ENCODE data around the gene FN3KRP.

DNA sequence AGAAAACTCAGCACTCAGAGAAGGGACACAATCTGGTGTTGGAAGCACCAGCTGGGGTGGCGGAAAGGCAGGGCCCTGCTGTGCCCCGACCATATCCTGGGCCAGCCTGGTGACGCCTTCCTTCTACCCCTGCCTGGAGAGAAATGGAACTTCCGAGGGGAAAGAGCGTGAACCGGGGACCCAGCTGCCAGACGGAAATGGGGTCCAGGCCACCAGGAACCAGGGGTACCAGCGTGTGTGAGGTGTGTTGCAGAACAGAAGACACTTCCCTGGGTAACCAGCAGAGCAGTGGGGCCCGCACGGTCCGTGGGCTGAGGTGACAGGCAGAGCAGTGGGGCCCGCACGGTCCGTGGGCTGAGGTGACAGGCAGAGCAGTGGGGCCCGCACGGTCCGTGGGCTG is 24.8 kb upstream of the FN3KRP start:
- TF ChIP-seq, protein P1, sequence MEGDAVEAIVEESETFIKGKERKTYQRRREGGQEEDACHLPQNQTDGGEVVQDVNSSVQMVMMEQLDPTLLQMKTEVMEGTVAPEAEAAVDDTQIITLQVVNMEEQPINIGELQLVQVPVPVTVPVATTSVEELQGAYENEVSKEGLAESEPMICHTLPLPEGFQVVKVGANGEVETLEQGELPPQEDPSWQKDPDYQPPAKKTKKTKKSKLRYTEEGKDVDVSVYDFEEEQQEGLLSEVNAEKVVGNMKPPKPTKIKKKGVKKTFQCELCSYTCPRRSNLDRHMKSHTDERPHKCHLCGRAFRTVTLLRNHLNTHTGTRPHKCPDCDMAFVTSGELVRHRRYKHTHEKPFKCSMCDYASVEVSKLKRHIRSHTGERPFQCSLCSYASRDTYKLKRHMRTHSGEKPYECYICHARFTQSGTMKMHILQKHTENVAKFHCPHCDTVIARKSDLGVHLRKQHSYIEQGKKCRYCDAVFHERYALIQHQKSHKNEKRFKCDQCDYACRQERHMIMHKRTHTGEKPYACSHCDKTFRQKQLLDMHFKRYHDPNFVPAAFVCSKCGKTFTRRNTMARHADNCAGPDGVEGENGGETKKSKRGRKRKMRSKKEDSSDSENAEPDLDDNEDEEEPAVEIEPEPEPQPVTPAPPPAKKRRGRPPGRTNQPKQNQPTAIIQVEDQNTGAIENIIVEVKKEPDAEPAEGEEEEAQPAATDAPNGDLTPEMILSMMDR (IDR thresholded peaks at IDR 0.05): no peak
- TF ChIP-seq, protein P2, sequence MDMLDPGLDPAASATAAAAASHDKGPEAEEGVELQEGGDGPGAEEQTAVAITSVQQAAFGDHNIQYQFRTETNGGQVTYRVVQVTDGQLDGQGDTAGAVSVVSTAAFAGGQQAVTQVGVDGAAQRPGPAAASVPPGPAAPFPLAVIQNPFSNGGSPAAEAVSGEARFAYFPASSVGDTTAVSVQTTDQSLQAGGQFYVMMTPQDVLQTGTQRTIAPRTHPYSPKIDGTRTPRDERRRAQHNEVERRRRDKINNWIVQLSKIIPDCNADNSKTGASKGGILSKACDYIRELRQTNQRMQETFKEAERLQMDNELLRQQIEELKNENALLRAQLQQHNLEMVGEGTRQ (IDR thresholded peaks at IDR 0.05; ENCODE audit: borderline replicate concordance, low read depth, low read length): no peak
- no peak for TF ChIP-seq FOSL2 (IDR thresholded peaks at IDR 0.05; ENCODE audit: borderline replicate concordance, low read depth)

All from SK-N-SH (cell line).